Measurements from ENCODE around the gene DCTN1.

Gene DCTN1

GRCh38 chr2:74406035-74406434, 25.9 kb upstream of the DCTN1 start:
- H3K27me3 ChIP-seq (ENCODE audit: insufficient read depth, low read depth), result no peaks in the 10 kb centered on the region
- peaks cover 11% of the 10 kb centered on the region for H3K4me1 ChIP-seq (ENCODE audit: low read depth, poor library complexity, severe bottlenecking)
- no peaks in the 10 kb centered on the region for H4K20me1 ChIP-seq (ENCODE audit: insufficient read depth)
- H3K4me2 ChIP-seq, result no peak overlapping the region
- no peaks in the 10 kb centered on the region for H3K36me3 ChIP-seq (ENCODE audit: insufficient read depth)
- H3K4me3 ChIP-seq (IDR thresholded peaks at IDR 0.05; ENCODE audit: insufficient read depth, low read depth, low read length), result no peak overlapping the region
- H2AFZ ChIP-seq (ENCODE audit: low read depth), result no peak overlapping the region
- TF ChIP-seq CTCF (conservative IDR thresholded peaks at IDR 0.05; ENCODE audit: low read depth, low read length), result no peak
- no peaks in the 10 kb centered on the region for H3K79me2 ChIP-seq (ENCODE audit: insufficient read depth, low read depth)
- H3K9ac ChIP-seq, result no peak overlapping the region
- no peak overlapping the region for H3K27ac ChIP-seq

- H3K4me1 ChIP-seq (ENCODE audit: low read depth, poor library complexity, severe bottlenecking), result peaks cover 20% of the 10 kb centered on the region
- no peaks in the 10 kb centered on the region for H3K79me2 ChIP-seq (ENCODE audit: insufficient read depth, low read depth)
- no peak overlapping the region for H3K4me3 ChIP-seq (IDR thresholded peaks at IDR 0.05; ENCODE audit: insufficient read depth, low read depth, low read length)
- H3K4me2 ChIP-seq, result no peak overlapping the region
- H2AFZ ChIP-seq (ENCODE audit: low read depth), result no peak overlapping the region
- no peak overlapping the region for H3K9ac ChIP-seq
- H3K36me3 ChIP-seq (ENCODE audit: insufficient read depth), result no peaks in the 10 kb centered on the region
- H3K27ac ChIP-seq, result no peak overlapping the region
- TF ChIP-seq CTCF (conservative IDR thresholded peaks at IDR 0.05; ENCODE audit: low read depth, low read length), result no peak
- H4K20me1 ChIP-seq (ENCODE audit: insufficient read depth), result no peaks in the 10 kb centered on the region
- no peaks in the 10 kb centered on the region for H3K27me3 ChIP-seq (ENCODE audit: insufficient read depth, low read depth)
These were observed 21.8 kb upstream of the DCTN1 start for GRCh38 chr2:74401891-74402290.

- Histone ChIP-seq H3K4me3 (IDR thresholded peaks at IDR 0.05; ENCODE audit: insufficient read depth, low read depth, low read length) (no peak overlapping the region), H2AFZ (ENCODE audit: low read depth) (peak overlapping the region; percentile 76), H3K4me1 (ENCODE audit: low read depth, poor library complexity, severe bottlenecking) (peaks cover 9% of the 10 kb centered on the region), H3K27ac (no peak overlapping the region), H3K79me2 (ENCODE audit: insufficient read depth, low read depth) (no peaks in the 10 kb centered on the region), H3K4me2 (no peak overlapping the region), H3K27me3 (ENCODE audit: insufficient read depth, low read depth) (no peaks in the 10 kb centered on the region), H4K20me1 (ENCODE audit: insufficient read depth) (no peaks in the 10 kb centered on the region), H3K36me3 (ENCODE audit: insufficient read depth) (no peaks in the 10 kb centered on the region), H3K9ac (no peak overlapping the region)
- peak; percentile 92 for TF ChIP-seq CTCF (conservative IDR thresholded peaks at IDR 0.05; ENCODE audit: low read depth, low read length)
These were observed 19.7 kb upstream of the DCTN1 start for GRCh38 chr2:74399785-74400184.

GRCh38 chr2:74396149-74396548, 16.0 kb upstream of the DCTN1 start:
- no peak for TF ChIP-seq CTCF (conservative IDR thresholded peaks at IDR 0.05; ENCODE audit: low read depth, low read length)
- Histone ChIP-seq H3K27me3 (ENCODE audit: insufficient read depth, low read depth) (no peaks in the 10 kb centered on the region; the same call in 1 of the 2 replicates), H2AFZ (ENCODE audit: low read depth) (no peak overlapping the region), H4K20me1 (ENCODE audit: insufficient read depth) (no peaks in the 10 kb centered on the region), H3K36me3 (ENCODE audit: insufficient read depth) (no peaks in the 10 kb centered on the region), H3K4me3 (IDR thresholded peaks at IDR 0.05; ENCODE audit: insufficient read depth, low read depth, low read length) (no peak overlapping the region), H3K79me2 (ENCODE audit: insufficient read depth, low read depth) (peaks cover 3% of the 10 kb centered on the region; the same call in 1 of the 2 replicates), H3K4me2 (no peak overlapping the region), H3K4me1 (ENCODE audit: low read depth, poor library complexity, severe bottlenecking) (peaks cover 13% of the 10 kb centered on the region), H3K9ac (no peak overlapping the region), H3K27ac (no peak overlapping the region)
